Loucy (cell line): ENCODE data around the gene THAP4.
"Not testable (repeated sequence)": the region's sequence is repeated elsewhere in the genome, so short reads cannot be mapped to it uniquely, and the experiment has no call there.

ENCODE experiments used
- H2AFZ ChIP-seq: fragments of 200-600 bp; sonication (generic); 2 replicates; pipeline ENCODE4 v1.6.0; 2016; ENCODE audit warnings: antibody characterized with exemption, mild to moderate bottlenecking, low read length, moderate library complexity
- H3F3A ChIP-seq: fragments of 200-600 bp; 2 replicates; pipeline ENCODE4 v1.6.0; 2016; ENCODE audit warnings: antibody characterized with exemption, low read depth, mild to moderate bottlenecking
- H3K27me3 ChIP-seq: fragments of 200-600 bp; sonication (generic); 2 replicates; pipeline ENCODE4 v1.6.1; 2014; ENCODE audit warnings: low read length, mild to moderate bottlenecking; ENCODE audit not compliant: insufficient read depth, poor library complexity, severe bottlenecking
- H3K36me3 ChIP-seq: fragments of 200-600 bp; sonication (generic); 2 replicates; pipeline ENCODE4 v1.6.1; 2016; ENCODE audit warnings: low read length; ENCODE audit not compliant: insufficient read depth
- H3K4me1 ChIP-seq: fragments of 200-600 bp; sonication (generic); 2 replicates; pipeline ENCODE4 v1.5.1; 2014; ENCODE audit warnings: low read length, mild to moderate bottlenecking; ENCODE audit not compliant: insufficient read depth, poor library complexity, severe bottlenecking
- H3K4me2 ChIP-seq: fragments of 200-600 bp; sonication (generic); 2 replicates; pipeline ENCODE4 v1.6.0; 2014; ENCODE audit warnings: antibody characterized with exemption, low read length, low read depth, mild to moderate bottlenecking; ENCODE audit not compliant: poor library complexity, severe bottlenecking
- H3K4me3 ChIP-seq: fragments of 200-600 bp; sonication (generic); 2 replicates; pipeline ENCODE4 v1.5.1; 2014; ENCODE audit warnings: low read length, mild to moderate bottlenecking, mixed read lengths; ENCODE audit not compliant: poor library complexity, severe bottlenecking
- H3K79me2 ChIP-seq: fragments of 200-600 bp; sonication (generic); 2 replicates; pipeline ENCODE4 v1.6.1; 2014; ENCODE audit warnings: low read length; ENCODE audit not compliant: insufficient read depth
- H3K9ac ChIP-seq: fragments of 200-600 bp; sonication (generic); 2 replicates; pipeline ENCODE4 v1.6.0; 2014; ENCODE audit warnings: mild to moderate bottlenecking, low read depth, low read length, moderate library complexity; ENCODE audit not compliant: poor library complexity, severe bottlenecking
- H3K9me2 ChIP-seq: fragments of 200-600 bp; sonication (generic); replicated peaks from 2 replicates; pipeline ENCODE4 v1.6.1; 2016; ENCODE audit warnings: low read depth, low read length, mixed read lengths
- H3K9me3 ChIP-seq: fragments of 200-600 bp; sonication (generic); 2 replicates; pipeline ENCODE4 v1.6.1; 2014; ENCODE audit warnings: mild to moderate bottlenecking, antibody characterized with exemption, low read length, low read depth; ENCODE audit not compliant: insufficient read depth
- H4K20me1 ChIP-seq: fragments of 200-600 bp; sonication (generic); 2 replicates; pipeline ENCODE4 v1.6.0; 2014; ENCODE audit warnings: antibody characterized with exemption, low read length, mild to moderate bottlenecking; ENCODE audit not compliant: insufficient read depth, poor library complexity, severe bottlenecking
- EZH2phosphoT487 ChIP-seq: fragments of 200-600 bp; IDR thresholded peaks from 2 replicates; pipeline ENCODE4 v1.6.1; 2018; ENCODE audit warnings: antibody characterized with exemption, mild to moderate bottlenecking, moderate library complexity, borderline replicate concordance
- TF ChIP-seq, protein P1 (sequence below): fragments of 200-600 bp; sonication (generic); conservative IDR thresholded peaks from 2 replicates; pipeline ENCODE4 v1.5.1; 2014; ENCODE audit warnings: mild to moderate bottlenecking, antibody characterized with exemption, low read length

Gene THAP4

GRCh38 chr2:241589863-241590262 lies 47.1 kb downstream of the THAP4 start:
- H3K27me3 ChIP-seq, H3K79me2 ChIP-seq, H3K4me1 ChIP-seq, H3F3A ChIP-seq, H4K20me1 ChIP-seq, H3K4me3 ChIP-seq, H3K9me2 ChIP-seq, H2AFZ ChIP-seq, H3K4me2 ChIP-seq, H3K9ac ChIP-seq: not testable (repeated sequence)
- peaks cover 48% of the 10 kb centered on the region for H3K36me3 ChIP-seq
- peaks cover 18% of the 10 kb centered on the region for H3K9me3 ChIP-seq

- H3K4me3 ChIP-seq = no peak overlapping the region
- H4K20me1 ChIP-seq = no peaks in the 10 kb centered on the region
- H3K27me3 ChIP-seq = no peaks in the 10 kb centered on the region
- no peaks in the 10 kb centered on the region for H3F3A ChIP-seq
- no peaks in the 10 kb centered on the region for H3K4me1 ChIP-seq
- H3K9me3 ChIP-seq = peaks cover 18% of the 10 kb centered on the region
- H3K4me2 ChIP-seq = no peak overlapping the region
- H3K36me3 ChIP-seq = peaks cover 61% of the 10 kb centered on the region
- TF ChIP-seq, protein P1, sequence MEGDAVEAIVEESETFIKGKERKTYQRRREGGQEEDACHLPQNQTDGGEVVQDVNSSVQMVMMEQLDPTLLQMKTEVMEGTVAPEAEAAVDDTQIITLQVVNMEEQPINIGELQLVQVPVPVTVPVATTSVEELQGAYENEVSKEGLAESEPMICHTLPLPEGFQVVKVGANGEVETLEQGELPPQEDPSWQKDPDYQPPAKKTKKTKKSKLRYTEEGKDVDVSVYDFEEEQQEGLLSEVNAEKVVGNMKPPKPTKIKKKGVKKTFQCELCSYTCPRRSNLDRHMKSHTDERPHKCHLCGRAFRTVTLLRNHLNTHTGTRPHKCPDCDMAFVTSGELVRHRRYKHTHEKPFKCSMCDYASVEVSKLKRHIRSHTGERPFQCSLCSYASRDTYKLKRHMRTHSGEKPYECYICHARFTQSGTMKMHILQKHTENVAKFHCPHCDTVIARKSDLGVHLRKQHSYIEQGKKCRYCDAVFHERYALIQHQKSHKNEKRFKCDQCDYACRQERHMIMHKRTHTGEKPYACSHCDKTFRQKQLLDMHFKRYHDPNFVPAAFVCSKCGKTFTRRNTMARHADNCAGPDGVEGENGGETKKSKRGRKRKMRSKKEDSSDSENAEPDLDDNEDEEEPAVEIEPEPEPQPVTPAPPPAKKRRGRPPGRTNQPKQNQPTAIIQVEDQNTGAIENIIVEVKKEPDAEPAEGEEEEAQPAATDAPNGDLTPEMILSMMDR = no peak
- no peak for TF ChIP-seq EZH2phosphoT487
- H3K79me2 ChIP-seq = no peaks in the 10 kb centered on the region
- no peak overlapping the region for H2AFZ ChIP-seq
- H3K9me2 ChIP-seq = no peaks in the 10 kb centered on the region
- no peak overlapping the region for H3K9ac ChIP-seq
Measured at GRCh38 chr2:241586564-241587264, 50.2 kb downstream of the THAP4 start.

DNA sequence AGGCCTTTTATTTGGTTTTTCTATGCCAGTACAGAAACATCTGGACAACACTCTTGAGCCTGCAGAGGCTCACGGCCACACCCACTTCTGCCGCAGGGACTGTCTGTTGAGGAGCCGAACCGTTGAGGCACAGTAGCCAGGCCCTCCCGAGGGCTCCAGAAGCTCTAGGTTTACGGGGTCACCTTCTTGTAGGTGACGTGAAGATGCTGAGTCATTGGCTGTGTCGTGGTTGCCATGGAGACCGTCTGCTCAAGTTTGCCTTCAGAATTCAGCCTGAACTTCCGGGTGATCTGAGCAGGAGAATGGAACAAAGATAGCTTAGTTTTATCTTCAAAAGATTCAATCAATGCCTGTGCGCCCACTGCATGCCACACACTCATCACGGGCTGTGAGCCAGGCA lies 52.5 kb downstream of the THAP4 start:
- Histone ChIP-seq H3K36me3 (peaks cover 58% of the 10 kb centered on the region), H3K4me1 (no peaks in the 10 kb centered on the region), H3K4me3 (no peak overlapping the region)

More for the DNA sequence above, 52.5 kb downstream of the THAP4 start:
- Histone ChIP-seq H3F3A (no peaks in the 10 kb centered on the region), H3K9ac (no peak overlapping the region), H3K27me3 (no peaks in the 10 kb centered on the region), H2AFZ (no peak overlapping the region), H3K9me2 (no peaks in the 10 kb centered on the region), H3K9me3 (peaks cover 18% of the 10 kb centered on the region), H3K4me2 (no peak overlapping the region), H3K79me2 (no peaks in the 10 kb centered on the region), H4K20me1 (no peaks in the 10 kb centered on the region)
- TF ChIP-seq EZH2phosphoT487 = no peak
- TF ChIP-seq, protein P1 = no peak
